Activated T-helper 17 cell treated with anti-CD3 and anti-CD28 coated beads, Interleukin-2, amount 50 U/mL, for 72 hours (primary cell): Measurements from ENCODE around the gene MXRA7. TPM values are rescaled to one million over a fixed set of nuclear protein-coding genes. Genes with fewer than 3 reads are reported as not detected.
A peak's percentile ranks its signal among the peaks of the same experiment; 100 is the strongest.
"Not testable (repeated sequence)": the region's sequence is repeated elsewhere in the genome, so short reads cannot be mapped to it uniquely, and the experiment has no call there.

ENCODE experiments used
- ATAC-seq: fragments of 150-1000 bp; cut with Tn5 transposase; replicated peaks from 2 replicates; pipeline ENCODE4 v1.10.0; 2021; ENCODE audit warnings: mild to moderate bottlenecking, moderate library complexity
- H3K27ac Mint-ChIP-seq: one replicate; pipeline ENCODE4 v1.8.0; 2022; ENCODE audit warnings: mixed read lengths
- H3K27me3 Mint-ChIP-seq: one replicate; pipeline ENCODE4 v1.8.0; 2022; ENCODE audit warnings: mixed read lengths
- H3K36me3 Mint-ChIP-seq: one replicate; pipeline ENCODE4 v1.8.0; 2022; ENCODE audit warnings: low read depth, mild to moderate bottlenecking, mixed read lengths
- H3K4me1 Mint-ChIP-seq: one replicate; pipeline ENCODE4 v1.8.0; 2022; ENCODE audit warnings: mixed read lengths
- H3K4me3 Mint-ChIP-seq: one replicate; pipeline ENCODE4 v1.8.0; 2022; ENCODE audit warnings: mild to moderate bottlenecking, mixed read lengths
- H3K9me3 Mint-ChIP-seq: one replicate; pipeline ENCODE4 v1.8.0; 2022; ENCODE audit warnings: mixed read lengths
- total RNA-seq, 2 donors: library from RNA; stranded (reverse); gene quantifications; one replicate each; pipeline ENCODE4 v1.2.3, GENCODE V29; 2022

Gene MXRA7, protein sequence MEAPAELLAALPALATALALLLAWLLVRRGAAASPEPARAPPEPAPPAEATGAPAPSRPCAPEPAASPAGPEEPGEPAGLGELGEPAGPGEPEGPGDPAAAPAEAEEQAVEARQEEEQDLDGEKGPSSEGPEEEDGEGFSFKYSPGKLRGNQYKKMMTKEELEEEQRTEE
- total RNA-seq: 1 to 10 TPM; 7.3 to 7.4 TPM

GRCh38 chr17:76710863-76711611 is at the start of gene MXRA7:
Gene MXRA7 (minus strand): TSS chr17:76710965. CDS start chr17:76710946, 19 bp downstream.
- H3K27ac Mint-ChIP-seq: no peak within 1 kb of the TSS

GRCh38 chr17:76758570-76758969 is 47.8 kb upstream of the MXRA7 start:
- Mint-ChIP-seq H3K27ac (no peak overlapping the region), H3K9me3 (no peaks in the 10 kb centered on the region), H3K4me1 (peaks cover 2% of the 10 kb centered on the region), H3K36me3 (peaks cover 32% of the 10 kb centered on the region), H3K4me3 (no peak overlapping the region), H3K27me3 (no peaks in the 10 kb centered on the region)
- no peak for ATAC-seq

More at GRCh38 chr17:76710863-76711611, at the start of gene MXRA7:
- H3K27me3 Mint-ChIP-seq: no peaks in the 10 kb centered on the region
- no peaks in the 10 kb centered on the region for H3K9me3 Mint-ChIP-seq
- peak; percentile 83 for ATAC-seq
- peaks cover 42% of the 10 kb centered on the region for H3K36me3 Mint-ChIP-seq
- H3K4me3 Mint-ChIP-seq: peak within 1 kb of the TSS; percentile 71
- H3K4me1 Mint-ChIP-seq: peaks cover 20% of the 10 kb centered on the region

DNA sequence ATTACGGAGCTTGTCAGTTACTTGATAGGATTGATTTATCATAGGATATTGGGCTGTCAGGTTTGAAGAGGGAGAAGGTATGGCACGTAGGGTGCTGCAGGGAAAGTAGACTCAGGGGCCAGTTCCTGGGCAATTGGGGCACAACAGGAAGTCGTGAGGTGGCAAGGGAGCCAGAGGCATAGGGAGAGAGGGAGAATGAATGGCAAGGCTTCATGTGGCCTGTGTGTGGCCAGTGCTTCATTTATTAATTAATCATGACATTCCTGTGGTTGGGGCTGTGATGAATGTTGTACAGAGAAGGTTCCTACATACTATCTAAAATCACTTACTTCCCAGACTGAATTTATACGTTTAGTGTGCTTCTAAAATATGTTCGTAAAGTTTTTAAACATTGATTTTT is 46.5 kb upstream of the MXRA7 start:
- H3K36me3 Mint-ChIP-seq: peaks cover 35% of the 10 kb centered on the region
- H3K4me1 Mint-ChIP-seq: peaks cover 10% of the 10 kb centered on the region
- peak overlapping the region; percentile 2 for H3K27ac Mint-ChIP-seq
- H3K4me3 Mint-ChIP-seq: no peak overlapping the region
- H3K27me3 Mint-ChIP-seq: no peaks in the 10 kb centered on the region
- no peak for ATAC-seq
- no peaks in the 10 kb centered on the region for H3K9me3 Mint-ChIP-seq

- no peak for ATAC-seq
- no peaks in the 10 kb centered on the region for H3K27me3 Mint-ChIP-seq
- H3K4me1 Mint-ChIP-seq: peaks cover 16% of the 10 kb centered on the region
- H3K27ac Mint-ChIP-seq: no peak overlapping the region
- peaks cover 41% of the 10 kb centered on the region for H3K36me3 Mint-ChIP-seq
- H3K4me3 Mint-ChIP-seq: no peak overlapping the region
- no peaks in the 10 kb centered on the region for H3K9me3 Mint-ChIP-seq
These were observed 44.5 kb upstream of the MXRA7 start for GRCh38 chr17:76755285-76755684.

DNA sequence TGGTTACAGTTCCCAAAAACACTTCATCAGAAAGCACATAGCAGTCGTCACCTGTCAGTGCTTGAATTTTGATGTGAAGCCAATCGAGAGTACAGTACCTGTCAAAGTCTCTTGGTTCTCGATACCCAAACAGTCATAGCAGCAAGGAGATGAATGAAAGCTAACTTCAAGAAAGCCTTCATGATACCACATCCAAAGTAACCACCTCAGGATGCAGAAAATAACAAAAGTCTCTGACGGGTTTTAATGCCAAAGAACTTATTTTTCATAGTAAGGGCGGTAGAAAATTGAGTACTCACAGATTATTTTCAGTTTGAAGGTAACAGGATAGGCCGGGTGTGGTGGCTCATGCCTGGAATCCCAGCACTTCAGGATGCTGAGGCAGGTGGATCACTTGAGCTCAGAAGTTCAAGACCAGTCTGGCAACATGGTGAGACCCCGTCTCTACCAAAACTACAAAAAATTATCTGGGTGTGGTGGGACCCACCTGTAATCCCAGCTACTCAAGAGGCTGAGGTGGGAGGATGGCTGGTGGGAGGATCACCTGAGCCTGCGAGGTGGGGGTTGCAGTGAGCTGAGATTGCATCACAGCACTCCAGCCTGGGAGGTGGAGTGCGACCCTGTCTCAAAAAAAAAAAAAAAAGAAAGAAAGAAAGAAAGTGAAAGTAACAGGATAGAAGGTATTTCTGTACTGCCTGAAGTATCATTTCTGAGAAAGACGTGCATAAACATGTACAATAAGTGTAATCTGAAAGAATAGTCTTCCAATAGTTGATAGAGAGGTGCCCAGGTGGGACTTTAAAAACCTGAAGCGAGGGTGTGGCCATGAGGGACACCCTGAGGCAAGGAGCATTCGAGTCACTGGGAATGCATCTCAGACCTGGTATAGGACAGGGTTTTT is 42.5 kb upstream of the MXRA7 start:
- H3K27me3 Mint-ChIP-seq: no peaks in the 10 kb centered on the region
- peak; percentile 90 for ATAC-seq

GRCh38 chr17:76752006-76752405 is 41.2 kb upstream of the MXRA7 start:
- Mint-ChIP-seq H3K27me3 (no peaks in the 10 kb centered on the region), H3K4me1 (peaks cover 16% of the 10 kb centered on the region), H3K36me3 (peaks cover 49% of the 10 kb centered on the region), H3K4me3 (peak overlapping the region; percentile 95), H3K27ac (peak overlapping the region; percentile 98), H3K9me3 (no peaks in the 10 kb centered on the region)
- ATAC-seq: peak; percentile 71

More for the DNA sequence above, 42.5 kb upstream of the MXRA7 start:
- Mint-ChIP-seq H3K27ac (peak overlapping the region; percentile 98), H3K9me3 (no peaks in the 10 kb centered on the region), H3K4me1 (peaks cover 16% of the 10 kb centered on the region), H3K4me3 (peak overlapping the region; percentile 95), H3K36me3 (peaks cover 49% of the 10 kb centered on the region)

DNA sequence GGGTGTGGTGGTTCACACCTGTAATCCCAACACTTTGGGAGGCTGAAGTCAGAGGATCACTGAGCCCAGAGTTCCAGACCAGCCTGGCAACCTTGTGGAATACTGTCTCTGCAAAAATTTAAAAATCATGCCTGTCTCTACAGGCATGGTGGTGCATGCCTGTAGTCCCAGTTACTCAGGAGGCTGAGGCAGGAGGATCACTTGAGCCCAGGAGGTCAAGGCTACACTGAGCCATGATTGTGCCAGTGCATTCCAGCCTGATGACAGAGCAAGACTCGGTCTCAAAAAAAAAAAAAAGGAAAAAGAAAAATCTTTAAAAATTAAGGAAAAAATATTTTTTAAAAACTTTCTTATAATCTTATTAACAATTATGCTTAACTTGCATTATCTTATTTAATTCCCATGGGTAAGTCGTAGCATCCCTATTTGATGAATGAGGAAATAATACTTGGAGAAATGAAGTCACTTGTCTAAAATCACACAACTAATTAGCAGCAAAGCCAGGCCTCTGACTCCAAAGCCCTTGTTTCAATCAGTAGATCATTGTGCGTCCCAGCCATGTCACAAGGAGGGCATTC is 40.7 kb upstream of the MXRA7 start:
- Mint-ChIP-seq H3K27me3 (no peaks in the 10 kb centered on the region), H3K9me3 (no peaks in the 10 kb centered on the region), H3K4me3 (peak overlapping the region; percentile 95), H3K4me1 (peaks cover 16% of the 10 kb centered on the region), H3K27ac (peak overlapping the region; percentile 98), H3K36me3 (peaks cover 52% of the 10 kb centered on the region)
- no peak for ATAC-seq

- peaks cover 26% of the 10 kb centered on the region for H3K4me1 Mint-ChIP-seq
- H3K27me3 Mint-ChIP-seq: no peaks in the 10 kb centered on the region
- H3K27ac Mint-ChIP-seq: no peak overlapping the region
- no peak for ATAC-seq
- H3K36me3 Mint-ChIP-seq: peaks cover 69% of the 10 kb centered on the region
- no peak overlapping the region for H3K4me3 Mint-ChIP-seq
- H3K9me3 Mint-ChIP-seq: no peaks in the 10 kb centered on the region
These were observed 37.9 kb upstream of the MXRA7 start for GRCh38 chr17:76748657-76749056.

DNA sequence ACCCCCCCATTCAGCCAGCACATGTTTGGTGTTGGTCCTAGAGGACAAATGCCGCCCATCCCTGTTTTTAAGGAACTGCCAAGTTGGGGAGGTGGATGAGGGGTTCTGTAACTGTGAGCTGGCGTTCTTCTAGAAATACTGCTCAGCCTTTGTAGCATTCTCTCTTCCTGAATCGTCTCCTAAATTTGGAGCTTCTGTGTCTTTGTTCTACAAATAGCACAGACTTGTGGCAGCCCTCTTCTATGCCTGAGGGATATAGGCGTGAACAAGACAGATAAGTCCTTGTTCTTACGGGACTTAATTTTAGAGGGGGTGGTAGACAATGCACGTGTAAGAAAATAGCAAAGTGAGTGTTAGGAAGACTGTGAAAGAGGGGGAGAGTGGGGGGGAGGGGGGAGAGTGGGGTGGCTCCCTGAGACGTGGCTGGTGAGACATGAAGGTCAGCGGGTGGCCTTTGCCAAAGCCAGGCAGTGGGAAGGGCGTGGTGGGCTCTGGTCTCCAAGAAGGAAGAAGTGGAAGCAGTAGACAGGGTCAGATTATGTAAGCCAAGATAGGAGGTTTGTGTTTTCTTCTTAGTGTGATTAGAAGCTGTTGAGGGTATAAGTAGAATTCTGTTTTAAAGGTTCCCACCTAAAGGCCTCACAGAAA is 37.1 kb upstream of the MXRA7 start:
- Mint-ChIP-seq H3K4me1 (peaks cover 18% of the 10 kb centered on the region), H3K27me3 (no peaks in the 10 kb centered on the region), H3K4me3 (no peak overlapping the region), H3K9me3 (no peaks in the 10 kb centered on the region), H3K27ac (no peak overlapping the region), H3K36me3 (peaks cover 69% of the 10 kb centered on the region)
- ATAC-seq: no peak

DNA sequence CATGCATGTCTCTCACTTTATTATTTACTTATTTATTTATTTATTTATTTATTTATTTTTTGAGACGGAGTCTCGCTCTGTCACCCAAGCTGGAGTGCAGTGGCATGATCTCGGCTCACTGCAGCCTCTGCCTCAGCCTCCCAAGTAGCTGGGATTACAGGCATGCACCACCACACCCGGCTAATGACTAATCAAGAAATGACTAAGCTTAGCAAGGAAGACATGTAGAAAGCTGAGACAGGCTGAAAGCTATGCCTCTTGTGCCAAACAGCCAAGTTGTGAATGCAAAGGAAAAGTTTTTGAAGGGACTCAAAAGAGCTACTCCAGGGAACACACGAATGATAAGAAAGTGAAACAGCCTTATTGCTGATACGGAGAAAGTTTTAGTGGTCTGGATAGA is 35.0 kb upstream of the MXRA7 start:
- peak overlapping the region; percentile 39 for H3K4me3 Mint-ChIP-seq
- ATAC-seq: peak; percentile 88
- H3K4me1 Mint-ChIP-seq: peaks cover 11% of the 10 kb centered on the region
- H3K9me3 Mint-ChIP-seq, H3K27me3 Mint-ChIP-seq: not testable (repeated sequence)
- H3K36me3 Mint-ChIP-seq: peaks cover 81% of the 10 kb centered on the region
- H3K27ac Mint-ChIP-seq: peak overlapping the region; percentile 82

DNA sequence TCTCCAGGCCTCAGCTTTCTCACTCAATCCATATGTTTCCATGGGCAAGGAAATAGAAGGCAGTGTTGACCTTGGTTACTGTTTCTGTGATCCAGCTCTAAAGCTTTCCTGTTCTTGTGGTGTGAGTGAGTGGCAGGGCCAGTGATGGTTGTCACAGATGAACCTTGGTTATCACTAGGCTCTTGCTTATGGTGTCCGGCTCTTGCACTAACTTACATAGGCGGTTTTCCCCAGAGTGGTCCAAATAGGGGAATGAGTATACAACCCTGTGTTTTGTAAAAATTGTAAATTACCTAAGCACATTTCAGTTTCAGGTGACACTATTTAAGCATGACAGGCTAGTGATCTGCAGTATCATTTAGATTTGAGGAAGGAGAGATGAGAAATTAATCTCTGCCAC is 34.0 kb upstream of the MXRA7 start:
- Mint-ChIP-seq H3K4me1 (peaks cover 11% of the 10 kb centered on the region), H3K4me3 (no peak overlapping the region), H3K27ac (no peak overlapping the region), H3K36me3 (peaks cover 82% of the 10 kb centered on the region), H3K27me3 (no peaks in the 10 kb centered on the region), H3K9me3 (no peaks in the 10 kb centered on the region)
- ATAC-seq: peak; percentile 68

- H3K36me3 Mint-ChIP-seq: peaks cover 76% of the 10 kb centered on the region
These were observed 32.2 kb upstream of the MXRA7 start for GRCh38 chr17:76742958-76743357.

GRCh38 chr17:76740329-76741118 is 29.8 kb upstream of the MXRA7 start:
- ATAC-seq: no peak
- Mint-ChIP-seq H3K4me3 (no peak overlapping the region), H3K36me3 (peaks cover 76% of the 10 kb centered on the region), H3K4me1 (peaks cover 15% of the 10 kb centered on the region), H3K27ac (no peak overlapping the region), H3K9me3 (no peaks in the 10 kb centered on the region), H3K27me3 (no peaks in the 10 kb centered on the region)

More at GRCh38 chr17:76742958-76743357, 32.2 kb upstream of the MXRA7 start:
- no peaks in the 10 kb centered on the region for H3K27me3 Mint-ChIP-seq
- ATAC-seq: peak; percentile 57
- H3K9me3 Mint-ChIP-seq: no peaks in the 10 kb centered on the region
- H3K27ac Mint-ChIP-seq: no peak overlapping the region
- no peak overlapping the region for H3K4me3 Mint-ChIP-seq
- peaks cover 21% of the 10 kb centered on the region for H3K4me1 Mint-ChIP-seq
